Tibial nerve (tissue), 4 donors: ENCODE measurements around the gene MLLT1. TPM values are rescaled to one million over a fixed set of nuclear protein-coding genes. Genes with fewer than 3 reads are reported as not detected.

Source experiments
- DNase-seq, 2 donors: peaks; one replicate each; pipeline ENCODE4 v3.0.0-alpha.2; 2019; ENCODE audit warnings: low spot score in 2 of 2
- H3K27ac ChIP-seq, 4 donors: fragments of 200-600 bp; sonication (generic) in 3 of 4; one replicate each; pipeline ENCODE4 v1.5.1; 2017 to 2019; ENCODE audit warnings: mild to moderate bottlenecking in 1 of 4
- H3K27me3 ChIP-seq, 2 donors: fragments of 200-600 bp; sonication (generic) in 1 of 2; one replicate each; pipeline versions ENCODE4 v1.5.1 to v1.6.0; 2017 to 2019
- H3K36me3 ChIP-seq, 3 donors: fragments of 200-600 bp; sonication (generic); one replicate each; pipeline ENCODE4 v1.5.1; 2018 to 2019
- H3K4me1 ChIP-seq, 4 donors: fragments of 200-600 bp; sonication (generic) in 3 of 4; one replicate each; pipeline ENCODE4 v1.5.1; 2017 to 2019
- H3K4me3 ChIP-seq, 4 donors: fragments of 200-600 bp; sonication (generic) in 3 of 4; one replicate each; pipeline ENCODE4 v1.5.1; 2017 to 2019; ENCODE audit warnings: mild to moderate bottlenecking in 1 of 4, moderate library complexity in 1 of 4
- H3K9me3 ChIP-seq, 4 donors: fragments of 200-600 bp; sonication (generic) in 3 of 4; one replicate each; pipeline ENCODE4 v1.5.1; 2017 to 2019
- CTCF ChIP-seq, 5 experiments: fragments of 200-600 bp in 3 of 5; fragments of 450-650 bp in 2 of 5; sonication (generic) in 3 of 5; IDR thresholded peaks; one replicate each; pipeline ENCODE4 v1.5.1; 2016 to 2019; ENCODE audit warnings: antibody characterized with exemption in 5 of 5, mild to moderate bottlenecking in 3 of 5, moderate library complexity in 2 of 5
- EP300 ChIP-seq, 2 donors: sonication (generic); formaldehyde crosslinking; IDR thresholded peaks; one replicate each; pipeline ENCODE4 v1.6.1; 2017; ENCODE audit warnings: antibody characterized with exemption in 2 of 2, mild to moderate bottlenecking in 1 of 2
- POLR2A ChIP-seq, 2 donors: fragments of 450-650 bp; IDR thresholded peaks; one replicate each; pipeline ENCODE4 v1.6.1; 2017; ENCODE audit warnings: antibody characterized with exemption in 2 of 2, mild to moderate bottlenecking in 2 of 2, moderate library complexity in 2 of 2
- WGBS, 2 donors: methylation state at CpG; one replicate each; pipeline ENCODE4 v1.1.5; 2018; 5-methylcytosine and 5-hydroxymethylcytosine counted together
- total RNA-seq, 4 donors: library from RNA; depleted of rRNA; stranded (reverse); fragments of >200 nt; gene quantifications; one replicate each; pipeline ENCODE4 v1.1.0, GENCODE V29; 2016

MLLT1 gene
- 10 to 100 TPM; 15.1 to 42.0 (median 19.9) TPM for total RNA-seq

- Histone ChIP-seq H3K27me3 (no peaks in the 10 kb centered on the region), H3K36me3 (no peaks in the 10 kb centered on the region), H3K9me3 (no peaks in the 10 kb centered on the region), H3K4me1 (peaks cover 0 to 41% (median 37%) of the 10 kb centered on the region in 4 donors), H3K27ac (peak within 1 kb of the TSS; percentile 76 to 93 (median 88)), H3K4me3 (peak within 1 kb of the TSS; percentile 70 to 97 (median 78))
- 8 to 16% methylated on average over 16 to 29 of the region's 66 CpGs for WGBS, 2 donors
- TF ChIP-seq EP300 (IDR thresholded peaks at IDR 0.05) (peak in 1 of 2 donors; percentile 52), CTCF (IDR thresholded peaks at IDR 0.05) (peak; percentile 70 to 98 (median 84)), POLR2A (IDR thresholded peaks at IDR 0.05) (peak in 1 of 2 donors; percentile 52)
- peak; percentile 90 to 93 for DNase-seq
Observed at GRCh38 chr19:6279931-6280591, at the start of gene MLLT1. Gene MLLT1, minus strand, starts transcription at chr19:6279975. Its CDS starts 191 bp downstream, at chr19:6279784.

GRCh38 chr19:6326815-6327214 lies 47.0 kb upstream of the MLLT1 start:
- DNase-seq: no peak
- H3K36me3 ChIP-seq: no peaks in the 10 kb centered on the region
- no peak overlapping the region for H3K4me3 ChIP-seq
- no peaks in the 10 kb centered on the region for H3K27me3 ChIP-seq
- no peak overlapping the region for H3K27ac ChIP-seq
- no peaks in the 10 kb centered on the region for H3K9me3 ChIP-seq
- WGBS, 2 donors: 79 to 89% methylated on average over 5 of the region's 5 CpGs
- H3K4me1 ChIP-seq: no peaks in the 10 kb centered on the region
- TF ChIP-seq POLR2A (IDR thresholded peaks at IDR 0.05) (no peak), EP300 (IDR thresholded peaks at IDR 0.05) (no peak), CTCF (IDR thresholded peaks at IDR 0.05) (no peak)

- 71 to 81% methylated on average over 4 of the region's 4 CpGs for WGBS, 2 donors
- Histone ChIP-seq H3K4me1 (no peaks in the 10 kb centered on the region), H3K9me3 (no peaks in the 10 kb centered on the region), H3K27ac (no peak overlapping the region), H3K27me3 (peaks cover 0 to 6% of the 10 kb centered on the region in 2 donors), H3K4me3 (no peak overlapping the region), H3K36me3 (no peaks in the 10 kb centered on the region)
- DNase-seq: no peak
- TF ChIP-seq EP300 (IDR thresholded peaks at IDR 0.05) (no peak), CTCF (IDR thresholded peaks at IDR 0.05) (no peak), POLR2A (IDR thresholded peaks at IDR 0.05) (no peak)
Observed at GRCh38 chr19:6325614-6326013, 45.8 kb upstream of the MLLT1 start.

- no peak for TF ChIP-seq CTCF (IDR thresholded peaks at IDR 0.05)
- no peak for TF ChIP-seq POLR2A (IDR thresholded peaks at IDR 0.05)
- no peak for TF ChIP-seq EP300 (IDR thresholded peaks at IDR 0.05)
- DNase-seq: no peak
- H3K9me3 ChIP-seq: no peaks in the 10 kb centered on the region
- WGBS, 2 donors: 56 to 61% methylated on average over 4 of the region's 4 CpGs
- H3K27ac ChIP-seq: no peak overlapping the region
- H3K36me3 ChIP-seq: no peaks in the 10 kb centered on the region
- no peak overlapping the region for H3K4me3 ChIP-seq
- no peaks in the 10 kb centered on the region for H3K4me1 ChIP-seq
- peaks cover 0 to 6% of the 10 kb centered on the region in 2 donors for H3K27me3 ChIP-seq
Observed at GRCh38 chr19:6324757-6325156, 45.0 kb upstream of the MLLT1 start.

- 58 to 60% methylated on average over 3 of the region's 3 CpGs for WGBS, 2 donors
Observed at GRCh38 chr19:6322284-6322683, 42.5 kb upstream of the MLLT1 start.

More at GRCh38 chr19:6322284-6322683, 42.5 kb upstream of the MLLT1 start:
- no peaks in the 10 kb centered on the region for H3K9me3 ChIP-seq
- TF ChIP-seq CTCF (IDR thresholded peaks at IDR 0.05) (no peak), POLR2A (IDR thresholded peaks at IDR 0.05) (no peak), EP300 (IDR thresholded peaks at IDR 0.05) (no peak)
- peaks cover 0 to 6% of the 10 kb centered on the region in 2 donors for H3K27me3 ChIP-seq
- H3K4me1 ChIP-seq: no peaks in the 10 kb centered on the region
- no peak overlapping the region for H3K27ac ChIP-seq
- no peak overlapping the region for H3K4me3 ChIP-seq
- no peak for DNase-seq
- H3K36me3 ChIP-seq: no peaks in the 10 kb centered on the region
